ENCODE measurements around the gene SLC35G2. TPM values are rescaled to one million over a fixed set of nuclear protein-coding genes. Genes with fewer than 3 reads are reported as not detected.

SLC35G2 gene
- total RNA-seq, 2 experiments from 2014 or later = 2.1 to 2.9 TPM

DNA sequence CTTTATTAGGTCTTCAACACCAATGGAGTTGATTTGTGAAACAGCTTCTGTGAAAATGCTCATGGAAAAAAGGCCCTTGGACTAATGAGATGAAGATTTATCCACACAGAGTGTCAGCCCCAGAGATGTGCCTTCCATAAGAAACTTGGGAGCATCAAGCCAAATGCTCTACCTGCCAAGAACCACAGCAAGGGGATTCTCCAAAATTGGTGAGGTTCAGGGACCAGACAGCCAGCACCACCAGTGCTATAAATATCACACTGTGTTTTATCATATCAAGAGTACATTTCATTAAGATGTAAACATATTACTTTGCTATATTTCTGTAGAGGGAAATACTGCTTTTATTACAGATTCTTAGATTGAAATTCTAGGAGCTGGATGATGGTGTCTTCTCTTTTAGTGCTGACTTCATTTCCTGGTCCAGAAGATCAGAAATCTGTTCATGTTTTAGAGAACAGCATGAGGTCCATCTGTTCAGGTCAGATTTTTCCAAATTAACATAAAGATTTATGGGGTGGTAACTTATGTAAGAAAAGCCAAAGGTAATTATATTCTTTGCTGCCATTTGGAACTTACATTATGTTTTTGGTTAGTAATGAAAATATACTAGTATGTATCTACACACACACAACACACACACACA lies 17.7 kb downstream of the SLC35G2 start:
- Mint-ChIP-seq H3K9me3 (no peaks in the 10 kb centered on the region), H3K36me3 (peaks cover 7% of the 10 kb centered on the region), H3K27me3 (peaks cover 5% of the 10 kb centered on the region), H3K4me3 (no peak overlapping the region), H3K4me1 (ENCODE audit: low read depth) (peaks cover 19% of the 10 kb centered on the region), H3K27ac (no peak overlapping the region)
- intact Hi-C loops (cut with micrococcal nuclease) = no loop called here
- CTCF ChIA-PET = interaction anchor here (0.7 kb wide), 1 partner anchor 445 kb away, joined by 3 read pairs; no protein-coding TSS in a partner anchor
- no peak for DNase-seq
- POLR2A ChIA-PET = no interaction called here

DNA sequence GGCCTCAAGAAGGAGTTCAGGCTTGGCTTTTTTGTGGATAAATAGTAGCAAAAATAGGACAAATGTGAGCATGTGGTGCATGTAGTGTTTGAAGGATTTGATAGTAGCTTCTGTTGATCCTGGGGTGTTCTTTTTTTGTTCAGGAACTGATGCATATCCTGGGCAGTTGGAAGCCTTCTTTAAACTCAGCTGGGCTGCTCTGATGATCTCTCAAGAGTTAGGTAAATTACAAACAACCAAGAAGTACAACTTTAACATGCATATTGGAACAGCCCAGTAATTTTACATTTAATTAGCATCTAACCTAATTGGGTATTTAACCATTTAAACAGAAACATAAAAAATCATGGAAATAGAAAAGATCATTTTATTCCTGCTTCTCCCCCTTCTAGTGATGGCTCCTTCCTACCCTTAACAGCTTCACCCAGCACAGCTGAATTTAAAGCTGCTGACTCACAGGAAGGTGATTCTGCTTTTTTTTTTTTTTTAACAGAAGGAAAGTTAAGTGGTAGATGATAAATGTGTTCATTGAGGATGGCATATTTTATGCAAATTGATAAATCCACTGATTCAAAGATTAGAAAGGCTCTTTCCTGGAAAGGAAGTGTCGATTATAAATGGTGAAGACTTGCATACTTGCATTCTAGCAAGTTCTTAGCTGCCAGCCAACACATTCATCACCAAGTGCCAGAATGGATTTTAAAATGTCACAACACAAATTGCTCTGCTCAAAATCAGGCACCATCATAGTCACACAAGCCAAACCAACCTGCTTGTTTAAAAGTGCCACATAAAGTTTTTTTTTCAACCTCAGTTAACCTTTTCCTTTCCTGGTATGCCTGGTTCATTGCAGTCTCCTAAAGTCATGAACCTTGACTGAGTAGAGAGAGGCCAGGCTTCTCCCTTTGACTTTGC lies 20.0 kb downstream of the SLC35G2 start:
- no peak for DNase-seq
- intact Hi-C loops (cut with micrococcal nuclease) = loop anchor here (2.0 kb wide), 2 partner anchors 20 to 24 kb away; partner anchors contain the start of genes NCK1 and SLC35G2
- ChIA-PET CTCF (interaction anchor here (0.6 to 2.6 kb wide), 3 partner anchors 86 to 175 kb away, joined by 3 to 7 read pairs (median 6); partner anchors contain the start of gene STAG1), POLR2A (interaction anchor here (0.6 to 1.4 kb wide), 2 partner anchors 17 to 23 kb away, joined by 3 to 6 read pairs; partner anchors contain the start of gene NCK1)
- Mint-ChIP-seq H3K27me3 (no peaks in the 10 kb centered on the region), H3K4me1 (ENCODE audit: low read depth) (peaks cover 19% of the 10 kb centered on the region), H3K36me3 (peaks cover 18% of the 10 kb centered on the region), H3K27ac (peak overlapping the region; percentile 43), H3K9me3 (no peaks in the 10 kb centered on the region), H3K4me3 (no peak overlapping the region)

DNA sequence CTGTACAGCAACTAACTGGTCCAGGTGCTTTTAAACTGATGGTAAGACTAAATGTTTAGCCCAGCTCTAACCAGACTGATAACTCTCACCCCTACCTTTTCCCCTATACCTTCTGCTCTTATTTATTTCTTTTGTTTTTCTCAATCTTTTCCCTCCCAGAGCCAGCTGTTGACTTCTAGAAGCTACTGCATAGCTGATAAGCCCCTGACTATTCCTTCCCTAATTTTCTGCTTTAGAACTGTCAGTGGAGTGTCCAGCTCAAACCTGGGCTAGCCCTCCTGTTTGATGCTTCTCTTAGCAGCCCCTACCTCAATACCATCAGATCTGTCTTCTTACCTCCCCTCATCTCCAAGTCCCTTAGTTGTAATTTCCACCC lies 20.6 kb downstream of the SLC35G2 start:
- Mint-ChIP-seq H3K4me3 (no peak overlapping the region), H3K27me3 (no peaks in the 10 kb centered on the region), H3K4me1 (ENCODE audit: low read depth) (peaks cover 19% of the 10 kb centered on the region), H3K9me3 (no peaks in the 10 kb centered on the region), H3K36me3 (peaks cover 19% of the 10 kb centered on the region), H3K27ac (peak overlapping the region; percentile 9)
- intact Hi-C loops (cut with micrococcal nuclease) = loop anchor here (2.0 kb wide), 2 partner anchors 21 to 23 kb away; partner anchors contain the start of genes NCK1 and SLC35G2
- CTCF ChIA-PET = interaction anchor here (1.0 to 2.6 kb wide), 3 partner anchors 22 to 174 kb away, joined by 4 to 7 read pairs (median 6); partner anchors contain the start of genes NCK1 and STAG1
- DNase-seq = no peak
- POLR2A ChIA-PET = interaction anchor here (1.4 kb wide), 1 partner anchor 22 kb away, joined by 6 read pairs; the partner anchor contains the start of gene NCK1

DNA sequence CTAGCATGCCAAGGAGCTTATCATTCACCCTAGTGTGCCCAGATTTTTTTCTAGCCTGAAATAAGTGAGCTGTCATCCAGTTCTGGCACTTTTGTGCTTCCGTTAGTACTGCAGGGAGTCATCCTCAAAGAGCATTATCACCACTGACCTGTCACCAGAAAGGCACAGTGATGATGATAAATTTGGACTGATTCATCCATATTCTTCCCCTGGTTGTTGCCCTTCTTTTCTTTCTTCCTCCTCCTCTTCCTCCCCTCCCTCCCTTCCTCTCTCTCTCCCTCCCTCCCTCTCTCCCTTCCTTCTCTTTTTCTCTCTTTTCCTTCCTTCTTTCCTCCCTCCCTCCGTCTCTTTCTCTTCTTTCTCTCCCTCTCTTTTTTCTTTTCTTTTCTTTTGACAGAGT lies 21.3 kb downstream of the SLC35G2 start:
- ChIA-PET CTCF (interaction anchor here (1.0 to 2.6 kb wide), 2 partner anchors 22 to 173 kb away, joined by 4 to 7 read pairs; partner anchors contain the start of gene NCK1), POLR2A (no interaction called here)
- no peaks in the 10 kb centered on the region for H3K27me3 Mint-ChIP-seq
- no peaks in the 10 kb centered on the region for H3K9me3 Mint-ChIP-seq
- no peak overlapping the region for H3K4me3 Mint-ChIP-seq
- no peak for DNase-seq
- no peak overlapping the region for H3K27ac Mint-ChIP-seq
- intact Hi-C loops (cut with micrococcal nuclease) = no loop called here
- peaks cover 19% of the 10 kb centered on the region for H3K4me1 Mint-ChIP-seq (ENCODE audit: low read depth)
- H3K36me3 Mint-ChIP-seq = peaks cover 24% of the 10 kb centered on the region

DNA sequence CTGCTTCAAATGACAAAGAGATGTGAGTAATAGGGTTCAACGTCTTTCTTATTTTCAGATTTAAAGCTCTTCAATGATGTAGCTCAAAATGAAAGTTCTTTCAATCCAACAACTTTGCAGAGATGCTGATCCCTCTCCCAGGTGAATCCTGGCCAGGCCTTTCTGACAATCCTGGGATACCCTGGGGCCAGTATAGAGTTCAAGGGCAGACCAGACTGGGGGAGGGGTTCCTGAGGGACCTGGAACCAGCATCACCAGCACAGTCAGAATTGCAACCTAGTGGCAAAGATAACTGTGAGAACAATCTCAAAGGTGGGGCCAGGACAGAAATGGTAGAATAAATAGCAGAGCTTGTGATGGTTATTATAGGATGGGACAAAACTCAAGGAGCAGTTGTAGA lies 23.4 kb downstream of the SLC35G2 start:
- H3K4me1 Mint-ChIP-seq (ENCODE audit: low read depth) = peaks cover 19% of the 10 kb centered on the region

DNA sequence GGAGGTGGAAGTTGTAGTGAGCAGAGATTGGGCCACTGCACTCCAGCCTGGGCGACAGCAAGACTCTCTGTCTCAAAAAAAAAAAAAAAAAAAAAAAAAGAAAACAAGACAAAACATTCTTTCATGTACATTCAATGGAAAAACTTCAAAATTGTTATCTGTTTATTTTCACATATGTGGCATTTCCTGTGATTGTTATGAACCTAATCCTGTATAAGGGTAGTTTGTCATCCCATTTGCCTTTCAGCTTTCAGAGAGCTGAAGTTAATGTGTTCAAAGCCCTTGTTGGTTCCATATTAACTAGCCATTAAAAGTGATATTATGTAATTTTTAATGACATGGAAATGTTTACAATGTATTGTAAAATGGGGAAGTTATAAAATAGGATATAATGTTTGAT lies 25.8 kb downstream of the SLC35G2 start:
- no peaks in the 10 kb centered on the region for H3K27me3 Mint-ChIP-seq
- no peak overlapping the region for H3K27ac Mint-ChIP-seq
- peaks cover 4% of the 10 kb centered on the region for H3K4me1 Mint-ChIP-seq (ENCODE audit: low read depth)
- ChIA-PET CTCF (no interaction called here), POLR2A (no interaction called here)
- H3K9me3 Mint-ChIP-seq = no peaks in the 10 kb centered on the region
- DNase-seq = no peak
- intact Hi-C loops (cut with micrococcal nuclease) = no loop called here
- peaks cover 33% of the 10 kb centered on the region for H3K36me3 Mint-ChIP-seq
- H3K4me3 Mint-ChIP-seq = no peak overlapping the region

More for the DNA sequence above, 23.4 kb downstream of the SLC35G2 start:
- ChIA-PET CTCF (interaction anchor here (0.7 kb wide), 1 partner anchor 172 kb away, joined by 3 read pairs; no protein-coding TSS in a partner anchor), POLR2A (no interaction called here)
- H3K9me3 Mint-ChIP-seq = no peaks in the 10 kb centered on the region
- peaks cover 35% of the 10 kb centered on the region for H3K36me3 Mint-ChIP-seq
- H3K27me3 Mint-ChIP-seq = no peaks in the 10 kb centered on the region
- H3K27ac Mint-ChIP-seq = no peak overlapping the region
- no peak for DNase-seq
- intact Hi-C loops (cut with micrococcal nuclease) = no loop called here
- H3K4me3 Mint-ChIP-seq = no peak overlapping the region

DNA sequence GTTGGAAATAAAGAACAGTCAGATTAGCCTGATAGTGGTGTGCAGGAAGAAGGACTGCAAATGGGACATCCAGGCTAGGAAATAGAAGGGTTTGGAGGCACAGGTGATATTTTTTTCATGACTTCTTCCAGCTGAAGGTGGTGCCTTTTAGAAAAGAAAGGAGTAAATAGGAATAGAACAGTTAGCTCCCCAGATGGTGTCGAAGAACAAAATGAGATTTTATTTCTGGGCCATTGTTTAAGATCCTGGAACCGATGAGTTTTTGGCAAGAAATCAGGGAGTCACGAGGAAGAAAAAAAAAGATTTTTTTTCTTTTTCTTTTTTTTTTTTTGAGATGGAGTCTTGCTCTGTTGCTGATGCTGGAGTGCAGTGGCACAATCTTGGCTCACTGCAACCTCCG lies 33.3 kb downstream of the SLC35G2 start:
- intact Hi-C loops (cut with micrococcal nuclease) = no loop called here
- Mint-ChIP-seq H3K36me3 (peaks cover 30% of the 10 kb centered on the region), H3K4me1 (ENCODE audit: low read depth) (peaks cover 5% of the 10 kb centered on the region), H3K27ac (no peak overlapping the region), H3K27me3 (no peaks in the 10 kb centered on the region), H3K9me3 (peaks cover 2% of the 10 kb centered on the region), H3K4me3 (no peak overlapping the region)
- ChIA-PET CTCF (no interaction called here), POLR2A (no interaction called here)
- DNase-seq = no peak

DNA sequence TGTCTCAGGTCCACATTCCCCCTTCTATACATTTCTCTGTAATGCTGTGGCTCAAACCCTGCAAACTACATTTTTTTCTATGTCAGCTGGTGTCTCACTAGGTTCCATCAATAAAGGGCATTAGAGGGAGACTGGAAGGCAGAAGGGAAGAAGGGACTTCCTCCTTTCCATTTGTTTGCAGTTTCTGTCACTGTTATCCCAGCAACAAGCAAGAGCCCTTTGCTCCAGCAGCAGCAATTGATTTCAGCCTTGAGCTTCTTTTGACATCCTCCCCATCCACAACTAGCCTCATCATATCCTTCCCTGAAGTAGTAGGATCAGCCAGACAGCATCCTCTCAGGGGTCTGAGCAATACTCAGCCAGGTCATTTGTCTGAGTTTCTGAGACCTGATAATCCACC lies 37.7 kb downstream of the SLC35G2 start:
- H3K36me3 Mint-ChIP-seq = peaks cover 35% of the 10 kb centered on the region
- H3K9me3 Mint-ChIP-seq = peaks cover 3% of the 10 kb centered on the region
- ChIA-PET POLR2A (interaction anchor here (0.6 kb wide), 1 partner anchor 18 kb away, joined by 3 read pairs; no protein-coding TSS in a partner anchor), CTCF (no interaction called here)
- no peak overlapping the region for H3K27ac Mint-ChIP-seq
- intact Hi-C loops (cut with micrococcal nuclease) = no loop called here
- H3K4me1 Mint-ChIP-seq (ENCODE audit: low read depth) = peaks cover 18% of the 10 kb centered on the region
- H3K4me3 Mint-ChIP-seq = no peak overlapping the region
- no peak for DNase-seq
- H3K27me3 Mint-ChIP-seq = no peaks in the 10 kb centered on the region

DNA sequence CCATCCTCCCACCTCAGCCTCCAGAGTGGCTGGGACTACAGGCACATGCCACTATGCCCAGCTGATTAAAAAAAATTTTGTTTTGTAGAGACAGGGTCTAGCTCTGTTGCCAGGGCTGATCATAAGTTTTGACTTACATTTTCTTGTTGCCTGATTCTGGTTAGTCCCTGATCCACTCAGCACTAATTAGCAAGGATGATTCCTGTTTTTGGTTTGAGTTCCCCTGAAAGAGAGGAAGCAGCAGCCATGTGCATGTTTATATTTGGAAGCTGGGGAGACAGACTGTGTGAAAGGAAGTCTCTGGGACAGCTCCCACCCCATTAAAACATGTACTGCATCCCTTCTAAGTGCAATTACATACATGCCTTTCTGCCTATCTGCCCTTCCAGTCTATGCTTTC lies 39.5 kb downstream of the SLC35G2 start:
- no peak for DNase-seq
- Mint-ChIP-seq H3K4me1 (ENCODE audit: low read depth) (peaks cover 18% of the 10 kb centered on the region), H3K36me3 (peaks cover 35% of the 10 kb centered on the region), H3K27ac (no peak overlapping the region), H3K4me3 (no peak overlapping the region), H3K27me3 (no peaks in the 10 kb centered on the region), H3K9me3 (peaks cover 3% of the 10 kb centered on the region)
- intact Hi-C loops (cut with micrococcal nuclease) = no loop called here
- CTCF ChIA-PET = interaction anchor here (1.5 to 6.1 kb wide), 3 partner anchors 16 to 156 kb away, joined by 4 to 34 read pairs (median 12); partner anchors contain the start of gene STAG1
- POLR2A ChIA-PET = interaction anchor here (0.8 kb wide), 1 partner anchor 106 kb away, joined by 3 read pairs; no protein-coding TSS in a partner anchor

DNA sequence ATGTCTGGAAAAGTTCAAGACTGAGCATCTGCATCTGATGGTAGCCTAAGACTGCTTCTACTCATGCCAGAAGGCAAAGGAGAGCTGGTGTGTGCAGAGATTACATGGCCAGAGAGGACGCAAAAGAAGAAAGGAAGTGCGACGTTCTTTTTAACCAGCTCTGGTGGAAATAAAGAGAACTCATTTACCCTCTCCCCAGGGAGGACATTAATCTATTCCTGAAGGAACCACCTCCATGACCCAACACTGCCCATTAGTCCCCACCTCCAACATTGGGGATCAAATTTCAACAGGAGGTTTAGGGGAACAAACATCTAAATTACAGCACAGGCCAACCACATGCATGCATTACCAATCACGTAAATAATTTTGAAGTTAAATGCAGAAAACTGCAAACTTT lies 41.6 kb downstream of the SLC35G2 start:
- intact Hi-C loops (cut with micrococcal nuclease) = loop anchor here (5.0 to 10.0 kb wide), 4 partner anchors 77 to 893 kb away; partner anchors contain the start of genes PCCB and PPP2R3A
- no peak for DNase-seq
- CTCF ChIA-PET = interaction anchor here (3.2 to 6.1 kb wide), 2 partner anchors 108 to 154 kb away, joined by 34 to 52 read pairs; partner anchors contain the start of gene STAG1

DNA sequence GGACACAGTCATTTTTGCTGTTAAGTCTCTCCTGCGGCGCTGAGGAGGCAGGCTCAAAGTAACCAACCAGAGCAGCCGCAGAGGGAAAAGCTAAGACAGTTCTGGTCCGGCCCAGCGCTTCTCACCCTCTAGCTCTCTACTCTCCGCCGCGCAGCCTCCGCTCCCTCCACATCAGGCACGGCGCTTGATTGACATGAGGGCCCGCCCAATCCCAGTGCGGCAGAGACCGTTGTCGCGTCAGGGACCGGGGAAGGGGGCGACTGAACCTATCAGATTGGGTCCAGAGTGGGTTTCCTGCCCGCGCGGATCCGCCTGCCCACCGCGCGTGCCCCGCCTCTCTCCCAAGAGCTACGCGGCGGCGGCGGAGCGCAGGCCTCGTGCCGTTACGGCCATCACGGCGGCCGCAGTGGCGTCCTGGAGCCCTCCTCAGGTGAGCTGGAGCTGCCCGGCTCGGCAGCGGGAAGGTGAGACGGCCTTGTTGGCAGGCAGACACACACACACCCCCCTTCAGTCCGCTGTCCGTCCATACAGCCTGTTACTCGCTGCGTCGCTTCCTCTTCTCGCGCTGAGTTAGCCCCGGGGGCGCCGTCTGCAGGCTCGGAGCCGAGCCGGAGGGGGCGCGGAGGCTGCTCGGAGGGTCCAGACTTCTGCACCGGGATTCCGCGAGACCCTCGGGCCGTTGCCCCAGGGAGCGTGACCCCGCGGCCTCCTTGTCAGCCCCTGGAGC lies 43.1 kb downstream of the SLC35G2 start, which contains the start of gene NCK1:
Gene NCK1, plus strand, starts transcription at position 319 of the 727 bp plus-strand sequence. CDS start 65,794 bp downstream, outside the sequence.
- Mint-ChIP-seq H3K27me3 (no peaks in the 10 kb centered on the region), H3K4me1 (ENCODE audit: low read depth) (peaks cover 32% of the 10 kb centered on the region), H3K27ac (peak within 1 kb of the TSS; percentile 95), H3K9me3 (peaks cover 2% of the 10 kb centered on the region), H3K36me3 (peaks cover 17% of the 10 kb centered on the region), H3K4me3 (peak within 1 kb of the TSS; percentile 94)
- POLR2A ChIA-PET = interaction anchor here (0.7 to 3.2 kb wide), 13 partner anchors 11 to 667 kb away, joined by 3 to 43 read pairs (median 5); partner anchors contain the start of genes MSL2 and STAG1
- CTCF ChIA-PET = interaction anchor here (0.7 to 6.1 kb wide), 9 partner anchors 22 to 471 kb away, joined by 3 to 52 read pairs (median 5); partner anchors contain the start of gene STAG1
- DNase-seq = peak; percentile 99
- intact Hi-C loops (cut with micrococcal nuclease) = loop anchor here (1.0 to 10.0 kb wide), 10 partner anchors 23 to 895 kb away; partner anchors contain the start of genes MSL2, PCCB, PPP2R3A and STAG1

More for the DNA sequence above, 41.6 kb downstream of the SLC35G2 start:
- POLR2A ChIA-PET = interaction anchor here (1.6 to 3.2 kb wide), 2 partner anchors 21 to 108 kb away, joined by 6 to 43 read pairs; partner anchors contain the start of gene STAG1
- H3K27me3 Mint-ChIP-seq = no peaks in the 10 kb centered on the region
- H3K9me3 Mint-ChIP-seq = peaks cover 3% of the 10 kb centered on the region
- peaks cover 26% of the 10 kb centered on the region for H3K4me1 Mint-ChIP-seq (ENCODE audit: low read depth)
- peaks cover 27% of the 10 kb centered on the region for H3K36me3 Mint-ChIP-seq
- H3K27ac Mint-ChIP-seq = peak overlapping the region; percentile 95
- peak overlapping the region; percentile 94 for H3K4me3 Mint-ChIP-seq

All from activated CD4-positive, alpha-beta memory T cell treated with anti-CD3 and anti-CD28 coated beads for 36 hours (primary cell).